ENCODE data around the gene ZNF485. TPM values are rescaled to one million over a fixed set of nuclear protein-coding genes. Genes with fewer than 3 reads are reported as not detected.

The ZNF485 gene
- 1.7 to 2.2 TPM (median 2.1 TPM) in 5 replicates for total RNA-seq (2022; extraction: Qiagen RNA extraction)

GRCh38 chr10:43606323-43607198, at the start of gene ZNF485:
ZNF485 (plus strand) TSS chr10:43606438; CDS start chr10:43607051, 613 bp downstream.

DNA sequence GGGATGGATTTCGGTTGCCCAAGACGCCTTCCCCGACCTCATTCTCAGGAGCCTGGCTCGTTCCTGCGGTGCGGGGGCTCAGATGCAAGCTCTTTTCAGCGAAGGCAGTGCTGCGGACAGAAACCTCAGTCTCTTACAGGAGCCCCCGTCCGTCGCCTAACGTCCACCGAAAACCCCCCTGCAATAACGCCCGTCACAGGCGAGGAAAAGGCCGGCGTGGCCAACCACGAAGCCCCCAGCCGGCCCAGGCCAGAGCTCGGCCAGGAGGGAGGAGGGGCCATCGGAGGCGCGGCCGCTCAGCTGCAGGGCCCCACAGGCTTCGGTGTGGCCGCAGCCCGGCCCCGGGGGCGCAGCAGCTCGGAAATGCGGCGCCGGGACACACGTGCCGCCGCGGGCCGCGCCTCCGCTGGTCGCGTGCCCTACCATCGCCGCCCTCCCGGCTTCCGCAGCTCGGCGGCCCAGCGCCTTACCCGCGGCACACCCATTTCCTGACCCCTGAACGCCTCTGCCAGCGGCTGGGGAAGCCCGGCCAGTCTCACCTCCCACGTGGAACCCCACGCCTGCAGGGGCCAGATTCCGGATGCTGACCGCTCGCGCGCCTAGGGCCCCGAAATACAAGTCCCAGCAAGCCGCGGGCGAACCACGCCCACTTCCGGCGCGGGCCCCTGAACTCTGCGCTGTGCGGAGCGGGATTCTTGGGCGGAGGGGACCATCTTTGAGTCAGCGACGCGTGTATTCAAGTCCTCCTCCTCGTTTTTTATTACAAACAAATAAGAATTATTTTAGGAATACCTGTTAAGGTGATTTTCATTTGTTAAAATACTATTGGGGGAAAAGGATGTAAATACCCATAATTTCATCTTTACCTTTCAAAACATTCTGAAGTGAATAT, 32.0 kb upstream of the ZNF485 start, which contains the start of gene ZNF239:
TSS of gene ZNF239 (minus strand) at position 616 of the 892 bp plus-strand sequence. CDS start 16,537 bp downstream, outside the sequence.

GRCh38 chr10:43648398-43649184, 42.4 kb downstream of the ZNF485 start, which contains the start of gene ZNF32:
ZNF32 (minus strand) TSS chr10:43648881; CDS start chr10:43646133, 2,748 bp downstream.

Other genes starting within 250 kb of the ZNF485 start
- not detected in 5 replicates for gene FXYD4, start 234.8 kb upstream of the ZNF485 start, total RNA-seq (2022; extraction: Qiagen RNA extraction)
- gene HNRNPF, start 197.3 kb upstream of the ZNF485 start, total RNA-seq (2022; extraction: Qiagen RNA extraction) = 278 to 368 TPM (median 360 TPM) in 5 replicates
- 5.5 to 6.5 TPM (median 5.8 TPM) in 5 replicates for gene ZNF487, start 169.3 kb upstream of the ZNF485 start, total RNA-seq (2022; extraction: Qiagen RNA extraction)
- gene ZNF239, start 31.8 kb upstream of the ZNF485 start, total RNA-seq (2022; extraction: Qiagen RNA extraction) = 2.0 to 2.4 TPM (median 2.1 TPM) in 5 replicates
- 12.4 to 17.0 TPM (median 15.6 TPM) in 5 replicates for gene ZNF32, start 42.4 kb downstream of the ZNF485 start, total RNA-seq (2022; extraction: Qiagen RNA extraction)